ENCODE measurements around the gene THAP11. TPM values are rescaled to one million over a fixed set of nuclear protein-coding genes. Genes with fewer than 3 reads are reported as not detected.

Gene THAP11
- total and polyA plus RNA-seq, 2 experiments from 2014 or later, result 23.6 to 37.9 TPM

- H4K20me1 ChIP-seq (ENCODE audit: insufficient read depth), result no peaks in the 10 kb centered on the region
- no peak for TF ChIP-seq EZH2phosphoT487 (IDR thresholded peaks at IDR 0.05; ENCODE audit: insufficient read depth, low read depth)
- TF ChIP-seq EZH2 (IDR thresholded peaks at IDR 0.05; ENCODE audit: insufficient read depth, poor library complexity, severe bottlenecking), result no peak
- H3K9me2 ChIP-seq (ENCODE audit: insufficient read depth), result no peaks in the 10 kb centered on the region
- no peaks in the 10 kb centered on the region for H3K27me3 ChIP-seq (replicated peaks; ENCODE audit: insufficient read depth)
- H3K4me3 ChIP-seq, result no peak overlapping the region
- no peak overlapping the region for H2AFZ ChIP-seq
- H3K36me3 ChIP-seq (ENCODE audit: low read depth), result peaks cover 7% of the 10 kb centered on the region; the same call in 1 of the 2 replicates
- H3K79me2 ChIP-seq (ENCODE audit: insufficient read depth), result peaks cover 50% of the 10 kb centered on the region
- H3K4me2 ChIP-seq (ENCODE audit: unreplicated experiment), result no peak overlapping the region
- in situ Hi-C loops (cut with MboI), result no loop called here
- no peak for DNase-seq
- H3K4me1 ChIP-seq (ENCODE audit: insufficient read depth), result peaks cover 9% of the 10 kb centered on the region
- no peak overlapping the region for H3K27ac ChIP-seq
- H3K9ac ChIP-seq, result no peak overlapping the region
- 98% methylated on average over 11 of the region's 11 CpGs for WGBS, 2 experiments (ENCODE audit: low coverage in 1 of 2, low lambda C conversion rate in 2 of 2, missing lambda C conversion rate in 2 of 2)
- H3F3A ChIP-seq (ENCODE audit: insufficient read depth), result peaks cover 12% of the 10 kb centered on the region
- no peaks in the 10 kb centered on the region for H3K9me3 ChIP-seq (ENCODE audit: low read depth)
These were observed 34.9 kb downstream of the THAP11 start for GRCh38 chr16:67877064-67877463.

GRCh38 chr16:67878232-67878631 is 36.1 kb downstream of the THAP11 start:
- no peaks in the 10 kb centered on the region for H3K9me3 ChIP-seq (ENCODE audit: low read depth)
- no peak overlapping the region for H3K27ac ChIP-seq
- no peaks in the 10 kb centered on the region for H3K27me3 ChIP-seq (replicated peaks; ENCODE audit: insufficient read depth)
- H3K4me2 ChIP-seq (ENCODE audit: unreplicated experiment), result no peak overlapping the region
- no peak overlapping the region for H3K4me3 ChIP-seq
- H3F3A ChIP-seq (ENCODE audit: insufficient read depth), result 0 out of 2 replicates have a peak, but pooled peaks cover 5% of the 10 kb centered on the region
- H3K9me2 ChIP-seq (ENCODE audit: insufficient read depth), result no peaks in the 10 kb centered on the region
- WGBS, 2 experiments (ENCODE audit: low coverage in 1 of 2, low lambda C conversion rate in 2 of 2, missing lambda C conversion rate in 2 of 2), result 73 to 85% methylated on average over 6 of the region's 6 CpGs
- DNase-seq, result no peak
- peaks cover 9% of the 10 kb centered on the region for H3K4me1 ChIP-seq (ENCODE audit: insufficient read depth)
- peaks cover 7% of the 10 kb centered on the region; the same call in 1 of the 2 replicates for H3K36me3 ChIP-seq (ENCODE audit: low read depth)
- H3K9ac ChIP-seq, result no peak overlapping the region
- H4K20me1 ChIP-seq (ENCODE audit: insufficient read depth), result no peaks in the 10 kb centered on the region
- peaks cover 49% of the 10 kb centered on the region for H3K79me2 ChIP-seq (ENCODE audit: insufficient read depth)
- TF ChIP-seq EZH2phosphoT487 (IDR thresholded peaks at IDR 0.05; ENCODE audit: insufficient read depth, low read depth) (no peak), EZH2 (IDR thresholded peaks at IDR 0.05; ENCODE audit: insufficient read depth, poor library complexity, severe bottlenecking) (no peak)
- H2AFZ ChIP-seq, result no peak overlapping the region
- in situ Hi-C loops (cut with MboI), result no loop called here

- TF ChIP-seq EZH2phosphoT487 (IDR thresholded peaks at IDR 0.05; ENCODE audit: insufficient read depth, low read depth) (no peak), EZH2 (IDR thresholded peaks at IDR 0.05; ENCODE audit: insufficient read depth, poor library complexity, severe bottlenecking) (no peak)
- Histone ChIP-seq H2AFZ (no peak overlapping the region), H3K27me3 (replicated peaks; ENCODE audit: insufficient read depth) (no peaks in the 10 kb centered on the region), H3F3A (ENCODE audit: insufficient read depth) (peaks cover 2% of the 10 kb centered on the region; the same call in 1 of the 2 replicates), H3K79me2 (ENCODE audit: insufficient read depth) (peaks cover 43% of the 10 kb centered on the region), H3K4me1 (ENCODE audit: insufficient read depth) (peaks cover 8% of the 10 kb centered on the region), H3K9me2 (ENCODE audit: insufficient read depth) (no peaks in the 10 kb centered on the region), H3K4me3 (no peak overlapping the region), H3K27ac (no peak overlapping the region), H3K36me3 (ENCODE audit: low read depth) (peaks cover 7% of the 10 kb centered on the region; the same call in 1 of the 2 replicates), H3K9me3 (ENCODE audit: low read depth) (no peaks in the 10 kb centered on the region), H3K4me2 (ENCODE audit: unreplicated experiment) (no peak overlapping the region), H4K20me1 (ENCODE audit: insufficient read depth) (no peaks in the 10 kb centered on the region), H3K9ac (no peak overlapping the region)
- DNase-seq, result no peak
- 92 to 93% methylated on average over 9 of the region's 9 CpGs for WGBS, 2 experiments (ENCODE audit: low coverage in 1 of 2, low lambda C conversion rate in 2 of 2, missing lambda C conversion rate in 2 of 2)
- in situ Hi-C loops (cut with MboI), result no loop called here
These were observed 36.7 kb downstream of the THAP11 start for GRCh38 chr16:67878846-67879245.

GRCh38 chr16:67879462-67879861 is 37.3 kb downstream of the THAP11 start:
- Histone ChIP-seq H3K79me2 (ENCODE audit: insufficient read depth) (peaks cover 37% of the 10 kb centered on the region), H2AFZ (no peak overlapping the region), H3K27ac (no peak overlapping the region), H3K4me2 (ENCODE audit: unreplicated experiment) (no peak overlapping the region), H3K9me2 (ENCODE audit: insufficient read depth) (no peaks in the 10 kb centered on the region), H4K20me1 (ENCODE audit: insufficient read depth) (no peaks in the 10 kb centered on the region), H3K9me3 (ENCODE audit: low read depth) (no peaks in the 10 kb centered on the region), H3K4me1 (ENCODE audit: insufficient read depth) (peaks cover 5% of the 10 kb centered on the region; the same call in 1 of the 2 replicates), H3K27me3 (replicated peaks; ENCODE audit: insufficient read depth) (no peaks in the 10 kb centered on the region), H3K4me3 (no peak overlapping the region), H3K36me3 (ENCODE audit: low read depth) (peaks cover 7% of the 10 kb centered on the region; the same call in 1 of the 2 replicates), H3F3A (ENCODE audit: insufficient read depth) (peaks cover 6% of the 10 kb centered on the region), H3K9ac (no peak overlapping the region)
- TF ChIP-seq EZH2 (IDR thresholded peaks at IDR 0.05; ENCODE audit: insufficient read depth, poor library complexity, severe bottlenecking) (no peak), EZH2phosphoT487 (IDR thresholded peaks at IDR 0.05; ENCODE audit: insufficient read depth, low read depth) (no peak)
- in situ Hi-C loops (cut with MboI), result no loop called here
- no peak for DNase-seq
- 96 to 97% methylated on average over 12 of the region's 12 CpGs for WGBS, 2 experiments (ENCODE audit: low coverage in 1 of 2, low lambda C conversion rate in 2 of 2, missing lambda C conversion rate in 2 of 2)

Measured in GM23248 (cell line).